HEK293 (cell line): ENCODE data around the gene JUP.

Source experiments
- CTCF ChIA-PET: fragments of 350-600 bp; formaldehyde crosslinking; extraction: SDS; loops from one replicate; lab custom pipeline; 2021; ENCODE audit warnings: antibody characterized with exemption; lab: Yijun Ruan, JAX
- POLR2A ChIA-PET: fragments of 300-600 bp; formaldehyde crosslinking; extraction: SDS; loops from one replicate; lab custom pipeline; 2020; ENCODE audit warnings: antibody characterized with exemption, inconsistent platforms; lab: Yijun Ruan, JAX
- H3K27ac ChIP-seq: fragments of 200-500 bp; sonication (Bioruptor generic); 2 replicates; pipeline ENCODE4 v1.5.1; 2014; ENCODE audit warnings: low read depth, low read length, control low read depth, inconsistent platforms; ENCODE audit errors: extremely low read depth
- H3K36me3 ChIP-seq, 2 experiments: fragments of 200-500 bp in 1 of 2; sonication (Bioruptor generic) in 1 of 2; 1 replicate in 1 of 2; 2 replicates in 1 of 2; pipeline ENCODE4 v1.5.1; 2014 to 2017; ENCODE audit warnings: inconsistent platforms in 2 of 2, low read length in 2 of 2; ENCODE audit not compliant: control insufficient read depth in 2 of 2, insufficient read depth in 1 of 2
- H3K4me1 ChIP-seq: fragments of 200-500 bp; sonication (Bioruptor generic); 2 replicates; pipeline ENCODE4 v1.5.1; 2014; ENCODE audit warnings: mild to moderate bottlenecking, low read length, inconsistent platforms; ENCODE audit not compliant: control insufficient read depth, insufficient read depth
- H3K4me3 ChIP-seq: 2 replicates; pipeline ENCODE4 v1.5.1; 2011; ENCODE audit warnings: low read depth, mild to moderate bottlenecking, control low read depth, low read length, moderate library complexity
- H3K9me3 ChIP-seq: fragments of 200-500 bp; sonication (Bioruptor generic); 2 replicates; pipeline ENCODE4 v1.5.1; 2014; ENCODE audit warnings: low read depth, low read length, inconsistent platforms; ENCODE audit not compliant: control insufficient read depth, insufficient read depth
- GLI4 ChIP-seq: fragments of 450-650 bp; formaldehyde crosslinking; IDR thresholded peaks from 2 replicates; pipeline ENCODE4 v1.5.1; 2016; ENCODE audit warnings: missing biosample characterization, missing genetic modification characterization
- GLIS1 ChIP-seq: fragments of 450-650 bp; formaldehyde crosslinking; IDR thresholded peaks from 2 replicates; pipeline ENCODE4 v1.5.1; 2016; ENCODE audit warnings: missing biosample characterization, missing genetic modification characterization
- KLF7 ChIP-seq: fragments of 450-650 bp; formaldehyde crosslinking; IDR thresholded peaks from 2 replicates; pipeline ENCODE4 v1.5.1; 2016; ENCODE audit warnings: missing biosample characterization, missing genetic modification characterization, borderline replicate concordance
- OSR2 ChIP-seq: fragments of 450-650 bp; formaldehyde crosslinking; IDR thresholded peaks from 2 replicates; pipeline ENCODE4 v1.5.1; 2016; ENCODE audit warnings: missing biosample characterization, missing genetic modification characterization
- PRDM1 ChIP-seq: fragments of 450-650 bp; formaldehyde crosslinking; IDR thresholded peaks from 2 replicates; pipeline ENCODE4; 2016; ENCODE audit warnings: missing biosample characterization, missing genetic modification characterization
- PRDM10 ChIP-seq: fragments of 450-650 bp; formaldehyde crosslinking; IDR thresholded peaks from 2 replicates; pipeline ENCODE4 v1.5.1; 2016; ENCODE audit warnings: missing biosample characterization, missing genetic modification characterization
- SCRT1 ChIP-seq: fragments of 450-650 bp; formaldehyde crosslinking; IDR thresholded peaks from 2 replicates; pipeline ENCODE4 v1.5.1; 2016; ENCODE audit warnings: missing biosample characterization, missing genetic modification characterization, borderline replicate concordance
- TCF7L2 ChIP-seq: IDR thresholded peaks from 2 replicates; pipeline ENCODE4 v1.6.1; 2011; ENCODE audit warnings: low read depth, mild to moderate bottlenecking, inconsistent platforms, low read length, moderate library complexity, borderline replicate concordance
- WT1 ChIP-seq: fragments of 450-650 bp; formaldehyde crosslinking; IDR thresholded peaks from 2 replicates; pipeline ENCODE4 v1.5.1; 2016; ENCODE audit warnings: missing biosample characterization, missing genetic modification characterization
- YY1 ChIP-seq: fragments of 450-650 bp; formaldehyde crosslinking; IDR thresholded peaks from 2 replicates; pipeline ENCODE4 v1.5.1; 2018; ENCODE audit warnings: missing biosample characterization, missing genetic modification characterization
- YY2 ChIP-seq: fragments of 450-650 bp; formaldehyde crosslinking; IDR thresholded peaks from 2 replicates; pipeline ENCODE4 v1.5.1; 2016; ENCODE audit warnings: missing biosample characterization, missing genetic modification characterization
- ZBTB48 ChIP-seq: fragments of 450-650 bp; formaldehyde crosslinking; IDR thresholded peaks from 2 replicates; pipeline ENCODE4 v1.5.1; 2016; ENCODE audit warnings: missing biosample characterization, missing genetic modification characterization
- ZNF10 ChIP-seq: fragments of 450-650 bp; formaldehyde crosslinking; IDR thresholded peaks from 2 replicates; pipeline ENCODE4 v1.5.1; 2017; ENCODE audit warnings: missing biosample characterization, missing genetic modification characterization
- ZNF16 ChIP-seq: fragments of 450-650 bp; formaldehyde crosslinking; IDR thresholded peaks from 2 replicates; pipeline ENCODE4 v1.5.1; 2016; ENCODE audit warnings: low read depth, missing biosample characterization, missing genetic modification characterization
- ZNF184 ChIP-seq: fragments of 450-650 bp; IDR thresholded peaks from 2 replicates; pipeline ENCODE4 v1.5.1; 2018; ENCODE audit warnings: missing biosample characterization, mild to moderate bottlenecking, missing genetic modification characterization
- ZNF239 ChIP-seq: fragments of 450-650 bp; formaldehyde crosslinking; IDR thresholded peaks from 2 replicates; pipeline ENCODE4 v1.5.1; 2016; ENCODE audit warnings: missing biosample characterization, missing genetic modification characterization
- ZNF24 ChIP-seq: fragments of 450-650 bp; formaldehyde crosslinking; IDR thresholded peaks from 2 replicates; pipeline ENCODE4 v1.5.1; 2016; ENCODE audit warnings: missing biosample characterization, missing genetic modification characterization
- ZNF292 ChIP-seq: fragments of 450-650 bp; formaldehyde crosslinking; IDR thresholded peaks from 2 replicates; pipeline ENCODE4 v1.5.1; 2016; ENCODE audit warnings: low read depth, missing biosample characterization, missing genetic modification characterization, borderline replicate concordance
- ZNF335 ChIP-seq: fragments of 450-650 bp; formaldehyde crosslinking; conservative IDR thresholded peaks from 2 replicates; pipeline ENCODE4 v1.5.1; 2016; ENCODE audit warnings: missing biosample characterization, missing genetic modification characterization
- ZNF341 ChIP-seq: fragments of 450-650 bp; formaldehyde crosslinking; IDR thresholded peaks from 2 replicates; pipeline ENCODE4; 2016; ENCODE audit warnings: low read depth, missing biosample characterization, missing genetic modification characterization
- ZNF426 ChIP-seq: fragments of 450-650 bp; formaldehyde crosslinking; IDR thresholded peaks from 2 replicates; pipeline ENCODE4 v1.5.1; 2017; ENCODE audit warnings: missing biosample characterization, missing genetic modification characterization, mild to moderate bottlenecking, inconsistent platforms, moderate library complexity
- ZNF513 ChIP-seq: fragments of 450-650 bp; IDR thresholded peaks from 2 replicates; pipeline ENCODE4 v1.5.1; 2018; ENCODE audit warnings: missing biosample characterization, missing genetic modification characterization
- ZNF629 ChIP-seq: fragments of 450-650 bp; formaldehyde crosslinking; IDR thresholded peaks from 2 replicates; pipeline ENCODE4 v1.5.1; 2017; ENCODE audit warnings: missing biosample characterization, missing genetic modification characterization
- ZNF639 ChIP-seq: fragments of 450-650 bp; formaldehyde crosslinking; IDR thresholded peaks from 2 replicates; pipeline ENCODE4 v1.5.1; 2016; ENCODE audit warnings: missing biosample characterization, missing genetic modification characterization
- ZNF658 ChIP-seq: fragments of 450-650 bp; formaldehyde crosslinking; IDR thresholded peaks from 2 replicates; pipeline ENCODE4; 2016; ENCODE audit warnings: missing biosample characterization, missing genetic modification characterization
- ZSCAN30 ChIP-seq: fragments of 450-650 bp; IDR thresholded peaks from 2 replicates; pipeline ENCODE4 v1.5.1; 2018; ENCODE audit warnings: missing biosample characterization, mild to moderate bottlenecking, missing genetic modification characterization, moderate library complexity
- ZXDB ChIP-seq: fragments of 450-650 bp; formaldehyde crosslinking; IDR thresholded peaks from 2 replicates; pipeline ENCODE4 v1.5.1; 2016; ENCODE audit warnings: missing biosample characterization, missing genetic modification characterization
- TF ChIP-seq, protein P1 (sequence below): fragments of 450-650 bp; formaldehyde crosslinking; IDR thresholded peaks from 2 replicates; pipeline ENCODE4 v1.5.1; 2016; ENCODE audit warnings: missing biosample characterization, missing genetic modification characterization

Gene JUP

GRCh38 chr17:41794540-41794975, 8.0 kb upstream of the JUP start:
- Histone ChIP-seq H3K4me3 (no peak overlapping the region), H3K4me1 (peaks cover 17% of the 10 kb centered on the region)
- CTCF ChIA-PET = interaction anchor here (0.6 to 10.6 kb wide), 4 partner anchors 9 to 70 kb away, joined by 3 to 108 read pairs (median 5); partner anchors contain the start of genes JUP, KLHL11 and P3H4

GRCh38 chr17:41793784-41794539, 7.5 kb upstream of the JUP start:
- peak overlapping the region; percentile 82 for H3K27ac ChIP-seq
- no peak overlapping the region for H3K4me3 ChIP-seq
- no peaks in the 10 kb centered on the region for H3K9me3 ChIP-seq
- ChIA-PET CTCF (interaction anchor here (0.6 to 10.6 kb wide), 5 partner anchors 8 to 71 kb away, joined by 3 to 108 read pairs (median 5); partner anchors contain the start of genes JUP, KLHL11 and P3H4), POLR2A (interaction anchor here (1.0 to 5.0 kb wide), 6 partner anchors 9 to 137 kb away, joined by 3 to 38 read pairs (median 5); partner anchors contain the start of genes HAP1, JUP and ODAD4)
- peaks cover 17% of the 10 kb centered on the region for H3K4me1 ChIP-seq
- no peaks in the 10 kb centered on the region for H3K36me3 ChIP-seq
- TF ChIP-seq SCRT1 (tag by site-specific recombination) (no peak), ZNF341 (no peak), ZNF16 (tag by site-specific recombination) (no peak), KLF7 (tag by site-specific recombination) (0 out of 2 replicates have a peak, but pooled peaks have one; percentile 67), ZNF426 (tag by site-specific recombination) (no peak), PRDM10 (tag by site-specific recombination) (peak; percentile 77), ZBTB48 (0 out of 2 replicates have a peak, but pooled peaks have one; percentile 16), YY2 (tag by site-specific recombination) (no peak), ZNF184 (tag by site-specific recombination) (0 out of 2 replicates have a peak, but pooled peaks have one; percentile 38), GLI4 (tag by site-specific recombination) (no peak), ZNF10 (tag by site-specific recombination) (no peak), ZNF629 (peak; percentile 73), WT1 (tag by site-specific recombination) (peak; percentile 64; the same call in 1 of the 2 replicates), OSR2 (peak; percentile 67), ZNF239 (tag by site-specific recombination) (no peak), ZNF639 (peak; percentile 43; the same call in 1 of the 2 replicates), TCF7L2 (peak; percentile 62; the same call in 1 of the 2 replicates)

More at GRCh38 chr17:41794540-41794975, 8.0 kb upstream of the JUP start:
- TF ChIP-seq PRDM1 (tag by site-specific recombination) (peak; percentile 64), ZNF658 (tag by site-specific recombination) (no peak), ZXDB (tag by site-specific recombination) (0 out of 2 replicates have a peak, but pooled peaks have one; percentile 1), ZNF292 (tag by site-specific recombination) (no peak), ZSCAN30 (peak; percentile 19; the same call in 1 of the 2 replicates), YY1 (no peak), ZNF24 (0 out of 2 replicates have a peak, but pooled peaks have one; percentile 2), ZNF513 (tag by site-specific recombination) (0 out of 2 replicates have a peak, but pooled peaks have one; percentile 3), ZNF184 (tag by site-specific recombination) (0 out of 2 replicates have a peak, but pooled peaks have one; percentile 56), GLIS1 (peak; percentile 40; the same call in 1 of the 2 replicates), ZNF335 (tag by site-specific recombination) (0 out of 2 replicates have a peak, but pooled peaks have one; percentile 38)
- TF ChIP-seq, protein P1, sequence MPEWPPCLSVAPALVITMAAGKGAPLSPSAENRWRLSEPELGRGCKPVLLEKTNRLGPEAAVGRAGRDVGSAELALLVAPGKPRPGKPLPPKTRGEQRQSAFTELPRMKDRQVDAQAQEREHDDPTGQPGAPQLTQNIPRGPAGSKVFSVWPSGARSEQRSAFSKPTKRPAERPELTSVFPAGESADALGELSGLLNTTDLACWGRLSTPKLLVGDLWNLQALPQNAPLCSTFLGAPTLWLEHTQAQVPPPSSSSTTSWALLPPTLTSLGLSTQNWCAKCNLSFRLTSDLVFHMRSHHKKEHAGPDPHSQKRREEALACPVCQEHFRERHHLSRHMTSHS (tag by site-specific recombination) = no peak
- TF ChIP-seq, all 188 proteins: peak for 8
- Histone ChIP-seq H3K27ac (peak overlapping the region; percentile 82), H3K9me3 (no peaks in the 10 kb centered on the region), H3K36me3 (no peaks in the 10 kb centered on the region)
- POLR2A ChIA-PET = interaction anchor here (1.2 to 5.0 kb wide), 3 partner anchors 9 to 60 kb away, joined by 5 to 38 read pairs (median 5); partner anchors contain the start of genes HAP1 and JUP
